ENCODE measurements around the gene MAP1B.

DNA sequence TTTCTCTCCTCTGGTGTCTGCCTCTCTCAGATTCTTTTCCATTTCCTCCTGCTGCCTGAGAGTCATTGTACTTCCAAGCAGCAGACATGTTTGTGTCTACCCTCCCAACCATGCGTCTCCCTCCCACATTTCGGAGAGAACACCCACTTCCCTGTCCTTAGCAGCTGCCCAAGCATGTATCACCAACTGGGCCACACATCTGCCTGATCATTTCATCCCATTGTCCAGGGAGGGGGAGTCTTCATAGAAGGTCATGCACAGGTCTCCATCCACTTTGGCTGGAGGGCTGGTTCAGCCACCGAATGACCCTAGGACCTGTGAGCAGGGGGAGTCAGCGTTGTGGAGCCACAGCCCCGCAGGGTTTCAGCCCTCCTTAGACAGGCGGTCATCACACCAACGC is 75.4 kb downstream of the MAP1B start:
- no peak for TF ChIP-seq EZH2 (IDR thresholded peaks at IDR 0.05; ENCODE audit: borderline replicate concordance, low read depth, low read length, poor library complexity, severe bottlenecking)
- TF ChIP-seq, protein P1, sequence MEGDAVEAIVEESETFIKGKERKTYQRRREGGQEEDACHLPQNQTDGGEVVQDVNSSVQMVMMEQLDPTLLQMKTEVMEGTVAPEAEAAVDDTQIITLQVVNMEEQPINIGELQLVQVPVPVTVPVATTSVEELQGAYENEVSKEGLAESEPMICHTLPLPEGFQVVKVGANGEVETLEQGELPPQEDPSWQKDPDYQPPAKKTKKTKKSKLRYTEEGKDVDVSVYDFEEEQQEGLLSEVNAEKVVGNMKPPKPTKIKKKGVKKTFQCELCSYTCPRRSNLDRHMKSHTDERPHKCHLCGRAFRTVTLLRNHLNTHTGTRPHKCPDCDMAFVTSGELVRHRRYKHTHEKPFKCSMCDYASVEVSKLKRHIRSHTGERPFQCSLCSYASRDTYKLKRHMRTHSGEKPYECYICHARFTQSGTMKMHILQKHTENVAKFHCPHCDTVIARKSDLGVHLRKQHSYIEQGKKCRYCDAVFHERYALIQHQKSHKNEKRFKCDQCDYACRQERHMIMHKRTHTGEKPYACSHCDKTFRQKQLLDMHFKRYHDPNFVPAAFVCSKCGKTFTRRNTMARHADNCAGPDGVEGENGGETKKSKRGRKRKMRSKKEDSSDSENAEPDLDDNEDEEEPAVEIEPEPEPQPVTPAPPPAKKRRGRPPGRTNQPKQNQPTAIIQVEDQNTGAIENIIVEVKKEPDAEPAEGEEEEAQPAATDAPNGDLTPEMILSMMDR (conservative IDR thresholded peaks at IDR 0.05; ENCODE audit: low read depth, low read length): no peak
